ENCODE results near the gene HOXD9. TPM values are rescaled to one million over a fixed set of nuclear protein-coding genes. Genes with fewer than 3 reads are reported as not detected.

The HOXD9 gene
- total RNA-seq, 1 experiment from 2014 or later = not detected

- ATAC-seq (no peak), DNase-seq (no peak)
- no peaks in the 10 kb centered on the region for H3K9me3 ChIP-seq (ENCODE audit: low read length)
- no peaks in the 10 kb centered on the region for H3F3A ChIP-seq (ENCODE audit: low read length, unreplicated experiment)
- H3K4me3 ChIP-seq (ENCODE audit: low read length) = no peak overlapping the region
- no peaks in the 10 kb centered on the region for H3K27me3 ChIP-seq (ENCODE audit: low read length)
- no peak overlapping the region for H3K9ac ChIP-seq (ENCODE audit: low read length)
- H4K20me1 ChIP-seq (ENCODE audit: low read length) = no peaks in the 10 kb centered on the region
- H3K9me2 ChIP-seq (replicated peaks; ENCODE audit: low read length) = no peaks in the 10 kb centered on the region
- H3K27ac ChIP-seq (ENCODE audit: low read length) = no peak overlapping the region
- TF ChIP-seq EZH2 (IDR thresholded peaks at IDR 0.05; ENCODE audit: low read length, unreplicated experiment) (no peak), EZH2phosphoT487 (IDR thresholded peaks at IDR 0.05; ENCODE audit: borderline replicate concordance, low read length) (no peak), CTCF (conservative IDR thresholded peaks at IDR 0.05; ENCODE audit: low read depth, low read length) (no peak)
- H3K79me2 ChIP-seq (ENCODE audit: low read length) = no peaks in the 10 kb centered on the region
- no peak overlapping the region for H2AFZ ChIP-seq (ENCODE audit: low read length)
- intact Hi-C loops (cut with micrococcal nuclease) = no loop called here
- H3K4me1 ChIP-seq (ENCODE audit: insufficient read depth, low read length) = no peaks in the 10 kb centered on the region
- POLR2A ChIA-PET (ENCODE audit: unreplicated experiment) = no interaction called here
- BruUV-seq (replicated peaks) = no TSS peak
- no peak overlapping the region for H3K4me2 ChIP-seq (ENCODE audit: low read length)
- CTCF ChIA-PET = no interaction called here
- H3K36me3 ChIP-seq (ENCODE audit: low read depth, low read length) = no peaks in the 10 kb centered on the region
These were observed 50.5 kb downstream of the HOXD9 start for GRCh38 chr2:176172895-176173566.

DNA sequence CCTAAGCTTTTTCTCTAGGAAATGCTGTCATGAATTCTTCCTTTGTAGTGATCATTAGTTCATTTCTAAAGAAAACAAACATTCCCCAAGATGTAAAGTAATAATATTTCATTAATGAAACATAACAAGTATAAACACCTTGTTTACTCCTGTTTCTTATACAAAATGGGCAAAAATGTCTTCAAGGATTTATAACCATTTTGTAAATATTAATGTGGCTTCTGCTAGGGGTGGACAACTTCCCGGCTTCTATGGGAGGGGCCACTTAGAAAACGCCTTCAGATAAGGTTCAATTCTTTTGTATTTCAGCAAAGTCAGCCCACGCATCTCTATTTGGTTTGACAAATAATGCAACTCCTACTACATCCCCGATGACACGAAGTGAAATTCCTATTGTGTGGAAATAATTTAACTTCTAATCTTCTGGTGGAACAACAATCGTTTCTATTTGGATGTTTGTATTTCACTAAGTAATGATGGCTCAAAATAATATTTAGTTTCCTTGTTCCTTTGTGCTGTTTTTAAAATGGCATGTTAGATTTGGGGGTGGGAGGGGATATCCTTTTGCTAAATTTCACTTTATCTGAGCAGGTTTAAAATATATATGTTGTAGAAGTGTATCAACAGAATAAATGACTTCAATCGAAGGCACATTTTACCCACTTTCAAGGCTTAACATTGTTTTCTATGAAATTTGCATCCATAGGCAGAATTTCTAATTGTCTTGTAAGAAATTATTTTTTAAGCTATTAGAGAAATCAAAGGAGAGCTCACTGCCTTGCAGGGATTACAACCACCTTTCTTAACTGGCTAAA lies 51.3 kb downstream of the HOXD9 start:
- no peaks in the 10 kb centered on the region for H3K36me3 ChIP-seq (ENCODE audit: low read depth, low read length)
- H3F3A ChIP-seq (ENCODE audit: low read length, unreplicated experiment) = no peaks in the 10 kb centered on the region
- no TSS peak for BruUV-seq (replicated peaks)
- H3K27ac ChIP-seq (ENCODE audit: low read length) = no peak overlapping the region
- intact Hi-C loops (cut with micrococcal nuclease) = no loop called here
- H4K20me1 ChIP-seq (ENCODE audit: low read length) = no peaks in the 10 kb centered on the region
- H2AFZ ChIP-seq (ENCODE audit: low read length) = no peak overlapping the region
- H3K27me3 ChIP-seq (ENCODE audit: low read length) = no peaks in the 10 kb centered on the region
- POLR2A ChIA-PET (ENCODE audit: unreplicated experiment) = no interaction called here
- TF ChIP-seq EZH2 (IDR thresholded peaks at IDR 0.05; ENCODE audit: low read length, unreplicated experiment) = no peak
- no peak for TF ChIP-seq EZH2phosphoT487 (IDR thresholded peaks at IDR 0.05; ENCODE audit: borderline replicate concordance, low read length)
- no peak for TF ChIP-seq CTCF (conservative IDR thresholded peaks at IDR 0.05; ENCODE audit: low read depth, low read length)
- DNase-seq (no peak), ATAC-seq (no peak)
- CTCF ChIA-PET = no interaction called here
- H3K4me3 ChIP-seq (ENCODE audit: low read length) = no peak overlapping the region
- no peaks in the 10 kb centered on the region for H3K4me1 ChIP-seq (ENCODE audit: insufficient read depth, low read length)
- no peak overlapping the region for H3K4me2 ChIP-seq (ENCODE audit: low read length)
- no peak overlapping the region for H3K9ac ChIP-seq (ENCODE audit: low read length)
- H3K9me2 ChIP-seq (replicated peaks; ENCODE audit: low read length) = no peaks in the 10 kb centered on the region
- no peaks in the 10 kb centered on the region for H3K9me3 ChIP-seq (ENCODE audit: low read length)
- no peaks in the 10 kb centered on the region for H3K79me2 ChIP-seq (ENCODE audit: low read length)

- H3K9me2 ChIP-seq (replicated peaks; ENCODE audit: low read length) = no peaks in the 10 kb centered on the region
- H3K79me2 ChIP-seq (ENCODE audit: low read length) = no peaks in the 10 kb centered on the region
- intact Hi-C loops (cut with micrococcal nuclease) = no loop called here
- BruUV-seq (replicated peaks) = no TSS peak
- no peak overlapping the region for H3K4me3 ChIP-seq (ENCODE audit: low read length)
- no peak overlapping the region for H3K27ac ChIP-seq (ENCODE audit: low read length)
- H3K27me3 ChIP-seq (ENCODE audit: low read length) = peaks cover under 1% of the 10 kb centered on the region; the same call in 1 of the 2 replicates
- CTCF ChIA-PET = no interaction called here
- ATAC-seq (no peak), DNase-seq (no peak)
- POLR2A ChIA-PET (ENCODE audit: unreplicated experiment) = no interaction called here
- no peaks in the 10 kb centered on the region for H3F3A ChIP-seq (ENCODE audit: low read length, unreplicated experiment)
- no peaks in the 10 kb centered on the region for H4K20me1 ChIP-seq (ENCODE audit: low read length)
- H3K9me3 ChIP-seq (ENCODE audit: low read length) = no peaks in the 10 kb centered on the region
- TF ChIP-seq CTCF (conservative IDR thresholded peaks at IDR 0.05; ENCODE audit: low read depth, low read length) = no peak
- no peak for TF ChIP-seq EZH2phosphoT487 (IDR thresholded peaks at IDR 0.05; ENCODE audit: borderline replicate concordance, low read length)
- TF ChIP-seq EZH2 (IDR thresholded peaks at IDR 0.05; ENCODE audit: low read length, unreplicated experiment) = no peak
- H3K9ac ChIP-seq (ENCODE audit: low read length) = no peak overlapping the region
- H3K4me2 ChIP-seq (ENCODE audit: low read length) = no peak overlapping the region
- no peaks in the 10 kb centered on the region for H3K4me1 ChIP-seq (ENCODE audit: insufficient read depth, low read length)
- no peaks in the 10 kb centered on the region for H3K36me3 ChIP-seq (ENCODE audit: low read depth, low read length)
- H2AFZ ChIP-seq (ENCODE audit: low read length) = no peak overlapping the region
These were observed 51.9 kb downstream of the HOXD9 start for GRCh38 chr2:176174382-176174823.

All from PC-3 (cell line).